HG03342 (cell line): Measurements from ENCODE around the gene MEGF6.

ENCODE experiments used
- ATAC-seq: cut with Tn5 transposase; IDR thresholded peaks from one replicate; pipeline ENCODE4 v1.9.1; 2021; ENCODE audit warnings: mild to moderate bottlenecking, moderate library complexity; ENCODE audit not compliant: unreplicated experiment

The MEGF6 gene

DNA sequence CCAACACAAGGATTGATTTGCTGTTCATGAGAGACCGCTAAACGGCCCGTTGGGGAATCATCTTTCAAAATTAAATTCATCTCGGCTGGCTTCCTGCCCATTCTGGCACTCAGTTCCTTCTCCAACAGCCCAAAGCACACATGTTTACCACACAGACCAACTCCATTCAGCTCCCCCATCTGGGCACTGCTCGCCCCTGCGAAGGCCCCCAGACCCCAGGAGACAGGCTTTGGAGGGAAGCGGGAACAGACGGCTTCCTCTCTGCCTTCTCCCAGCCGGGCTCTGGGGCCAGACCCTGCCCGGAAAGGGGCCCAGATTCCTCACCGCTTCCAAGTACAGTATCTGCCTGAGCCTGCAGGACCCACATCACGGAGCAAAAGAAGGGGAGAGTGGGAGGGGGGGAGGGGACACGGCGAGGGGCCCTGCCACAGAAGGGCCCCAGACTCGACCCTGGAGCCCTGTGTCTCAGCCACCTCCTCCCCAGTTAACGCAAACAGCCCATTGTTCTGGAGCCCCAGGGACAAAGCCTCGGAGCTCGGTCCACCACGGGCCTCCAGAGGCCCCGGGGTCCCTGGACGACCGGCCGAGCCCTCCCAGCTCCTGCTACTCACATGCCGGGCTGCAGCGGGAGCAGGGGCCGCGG, 660 bp downstream of the MEGF6 start:
- ATAC-seq: no peak

DNA sequence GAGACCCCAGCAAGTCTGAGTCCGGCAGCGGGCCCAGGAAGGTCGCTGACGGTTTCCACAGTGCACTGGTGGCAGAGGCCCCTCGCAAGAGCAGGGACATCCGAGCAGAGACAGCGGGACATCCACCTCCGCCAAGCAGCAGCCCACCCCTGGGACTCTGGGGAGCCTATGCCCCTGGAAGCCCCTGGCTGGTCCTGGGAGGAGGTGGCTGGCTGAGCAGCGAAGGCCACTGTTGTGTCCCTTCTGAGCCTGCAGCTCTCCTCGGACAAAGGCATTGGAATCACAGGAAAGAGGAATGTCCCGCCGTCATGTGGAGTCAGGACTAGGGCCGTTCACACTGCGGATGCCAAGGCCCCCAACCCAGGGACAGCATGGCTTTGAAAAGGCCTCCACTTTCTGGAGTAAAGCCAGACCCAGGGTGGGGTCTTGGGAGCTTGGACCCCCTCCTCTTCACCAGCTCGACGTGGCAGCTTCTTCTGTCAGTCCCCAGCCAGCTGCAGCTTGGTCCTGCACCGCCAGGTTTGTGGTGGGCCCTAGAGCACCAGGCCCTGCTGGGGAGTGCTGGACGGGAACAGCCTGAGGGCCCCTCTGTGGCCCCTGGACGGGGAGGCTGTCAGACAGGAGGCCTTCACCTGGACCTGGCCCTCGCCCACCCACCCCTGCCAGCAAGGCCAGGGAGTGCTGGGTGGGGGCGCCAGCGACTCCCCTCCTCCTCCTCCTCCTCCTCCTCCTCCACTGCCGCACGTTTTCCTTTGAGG, 1.4 kb downstream of the MEGF6 start:
- ATAC-seq: no peak

DNA sequence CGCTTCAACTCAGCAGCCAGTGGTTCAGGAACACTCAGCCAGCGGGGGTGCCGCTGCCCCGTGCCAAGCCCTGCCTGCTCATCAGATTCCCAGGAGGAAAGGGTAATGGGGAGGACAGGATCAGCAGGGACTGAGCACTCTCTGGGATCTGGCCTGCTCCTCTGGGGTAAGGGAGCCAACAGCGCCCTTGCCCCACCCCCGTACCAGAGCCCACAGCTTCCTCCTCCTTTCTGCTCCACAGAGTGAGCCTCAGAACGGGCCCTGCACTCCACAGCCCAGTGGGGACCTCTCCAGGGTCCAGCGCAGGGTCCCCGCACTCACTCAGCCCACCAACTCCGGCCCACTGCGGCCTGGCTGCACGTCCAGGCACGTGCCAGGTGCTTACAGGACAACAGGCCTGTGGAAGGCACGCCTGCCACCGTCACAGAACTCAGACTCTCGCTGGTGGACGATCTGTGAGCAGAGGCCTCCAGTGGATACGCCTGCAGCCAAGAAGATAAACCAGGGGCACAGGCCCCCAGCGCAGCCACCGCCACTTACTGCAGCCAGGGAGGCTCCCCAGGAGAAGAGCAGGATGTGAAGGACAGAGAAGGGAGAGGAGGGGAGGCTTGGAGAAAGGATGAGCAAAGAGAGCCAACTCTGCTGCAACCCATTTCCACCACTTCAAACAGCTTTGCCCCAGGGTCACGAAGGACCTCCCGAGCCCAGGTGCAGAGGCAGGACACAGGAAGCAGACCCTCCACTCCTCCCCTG, 2.1 kb downstream of the MEGF6 start:
- ATAC-seq: no peak

DNA sequence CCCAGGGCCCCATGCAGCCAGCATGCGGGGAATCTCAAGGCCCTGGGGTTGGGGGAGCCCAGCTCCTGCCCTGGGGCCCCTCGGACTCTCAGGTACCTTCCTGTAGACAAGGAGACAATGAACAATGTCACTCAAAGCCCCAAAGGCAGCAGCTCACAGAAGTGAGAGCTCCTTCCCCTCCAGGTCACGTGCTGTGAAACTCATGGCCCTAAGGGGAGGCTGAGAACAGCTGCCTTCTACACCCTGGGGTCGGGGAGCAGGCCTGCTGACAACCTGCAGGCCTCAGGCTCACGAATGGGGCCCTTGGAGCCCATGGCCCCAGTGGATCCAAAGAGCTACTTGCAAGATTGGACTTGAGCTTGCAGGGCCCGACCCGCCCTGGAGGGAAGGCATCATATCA, 3.2 kb downstream of the MEGF6 start:
- ATAC-seq: no peak

DNA sequence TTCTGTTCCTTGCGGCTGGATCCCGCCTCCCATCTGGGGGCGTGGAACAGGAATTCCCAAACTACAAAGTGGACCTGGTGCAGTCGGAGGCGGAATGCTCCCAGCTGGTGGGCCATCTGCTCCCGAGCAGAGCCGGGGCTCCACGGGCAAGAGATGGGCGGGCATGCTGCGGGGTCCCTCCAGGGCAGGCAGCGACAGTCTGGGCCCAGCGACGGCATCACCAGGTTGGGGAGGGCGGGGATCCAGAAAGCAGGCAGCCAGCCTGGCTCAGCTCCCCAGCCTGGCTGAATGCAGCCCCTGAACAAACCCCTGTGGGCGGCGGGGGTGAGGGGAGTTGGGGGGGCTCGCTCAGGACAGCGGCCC, 3.6 kb downstream of the MEGF6 start:
- ATAC-seq: no peak

DNA sequence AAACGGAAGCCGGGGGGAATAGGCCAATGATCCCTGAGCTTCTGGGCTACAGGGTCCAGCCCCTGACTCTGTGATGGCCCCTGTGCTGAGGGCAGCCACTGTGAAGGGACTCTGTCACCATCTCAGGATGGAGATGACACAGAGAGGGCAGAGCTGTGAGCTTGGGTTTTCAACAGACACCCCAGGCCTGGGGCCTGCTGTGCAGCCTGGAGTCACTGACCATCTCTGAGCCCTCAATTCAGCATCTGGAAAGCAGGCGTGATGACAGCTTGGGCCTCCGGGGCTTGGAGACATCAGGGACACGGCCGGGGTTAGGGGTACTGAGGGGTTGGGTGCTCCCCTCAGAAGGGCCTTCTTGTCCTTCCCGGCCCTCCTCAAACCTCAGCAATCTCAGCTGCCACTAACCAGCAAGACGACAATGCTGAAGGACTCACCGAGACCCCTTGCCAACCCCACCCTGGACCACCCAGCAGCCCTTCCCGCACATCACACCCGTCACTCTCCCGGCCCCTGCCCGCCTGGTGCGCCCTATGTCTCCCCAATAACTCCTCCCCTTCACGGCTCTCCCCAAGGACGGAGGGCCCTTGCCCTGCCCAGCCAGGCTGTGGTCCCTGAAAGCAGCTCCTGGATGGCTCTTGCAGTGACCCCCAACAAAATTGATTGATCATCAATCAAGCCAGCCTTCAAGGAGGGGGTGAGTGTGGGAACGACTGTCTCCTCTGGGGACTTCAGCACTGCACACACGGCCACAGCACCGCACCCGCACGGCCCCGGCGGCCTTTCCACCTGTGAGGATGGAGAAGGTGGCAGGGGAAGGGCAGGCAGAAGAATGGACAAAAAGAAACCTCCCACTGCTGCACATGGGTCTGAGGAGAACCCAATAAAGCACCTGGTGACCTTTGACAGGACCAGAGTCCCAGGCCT, 4.3 kb downstream of the MEGF6 start:
- ATAC-seq: no peak

DNA sequence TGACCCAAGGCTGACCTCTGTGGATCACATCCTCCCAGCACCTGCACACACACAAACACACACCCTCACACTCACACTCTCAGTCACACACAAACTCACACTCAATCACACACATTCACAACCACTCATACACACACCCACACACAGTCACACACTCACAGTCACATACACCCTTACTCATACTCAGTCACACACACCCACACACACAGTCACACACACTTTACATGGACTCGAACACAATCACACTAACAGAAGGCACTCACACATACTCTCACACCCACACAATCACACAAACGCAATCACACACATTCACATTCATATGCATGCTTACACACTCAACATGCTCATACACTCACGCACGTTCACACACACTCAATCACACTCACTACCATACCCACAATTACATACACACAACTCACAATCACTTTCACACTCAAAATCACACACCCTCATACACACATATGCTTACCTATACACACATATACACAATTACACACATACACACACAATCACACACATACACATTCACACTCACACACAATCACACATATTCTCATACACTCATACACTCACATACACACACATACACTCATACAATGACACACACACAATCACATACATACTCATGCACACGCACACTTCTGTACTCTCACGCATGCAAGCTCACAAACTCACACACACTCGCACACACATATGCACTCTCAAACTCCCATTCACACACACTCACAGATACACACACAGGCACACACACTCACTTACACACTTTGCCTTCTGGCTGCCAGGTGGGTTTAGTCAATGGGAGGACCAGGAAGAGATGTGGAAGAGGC, 6.1 kb downstream of the MEGF6 start:
- ATAC-seq: no peak

DNA sequence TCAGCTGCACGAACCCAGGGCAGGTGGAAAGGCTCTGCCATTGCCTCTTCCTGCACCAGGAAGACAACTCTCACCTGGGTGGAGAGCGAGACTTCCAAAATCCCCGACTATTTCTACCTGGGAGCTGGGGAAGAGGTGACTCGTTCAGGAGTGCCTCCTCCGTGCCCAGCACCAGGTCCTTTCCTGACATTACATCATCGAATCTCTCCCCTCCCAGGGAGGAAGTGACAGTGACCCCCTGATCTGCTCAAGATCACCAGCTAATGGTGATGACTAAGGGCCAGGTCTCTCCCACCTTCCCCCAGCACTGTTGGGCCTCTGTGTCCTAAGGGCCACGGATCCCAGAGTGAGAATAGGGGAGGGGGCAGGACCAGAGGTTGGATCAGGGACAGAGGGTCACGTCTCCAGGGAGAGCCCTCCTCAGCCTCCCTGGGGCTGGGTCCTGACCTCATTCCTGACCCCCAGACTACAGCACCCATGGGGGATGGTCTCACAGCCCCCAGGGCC, 6.8 kb downstream of the MEGF6 start:
- ATAC-seq: no peak

DNA sequence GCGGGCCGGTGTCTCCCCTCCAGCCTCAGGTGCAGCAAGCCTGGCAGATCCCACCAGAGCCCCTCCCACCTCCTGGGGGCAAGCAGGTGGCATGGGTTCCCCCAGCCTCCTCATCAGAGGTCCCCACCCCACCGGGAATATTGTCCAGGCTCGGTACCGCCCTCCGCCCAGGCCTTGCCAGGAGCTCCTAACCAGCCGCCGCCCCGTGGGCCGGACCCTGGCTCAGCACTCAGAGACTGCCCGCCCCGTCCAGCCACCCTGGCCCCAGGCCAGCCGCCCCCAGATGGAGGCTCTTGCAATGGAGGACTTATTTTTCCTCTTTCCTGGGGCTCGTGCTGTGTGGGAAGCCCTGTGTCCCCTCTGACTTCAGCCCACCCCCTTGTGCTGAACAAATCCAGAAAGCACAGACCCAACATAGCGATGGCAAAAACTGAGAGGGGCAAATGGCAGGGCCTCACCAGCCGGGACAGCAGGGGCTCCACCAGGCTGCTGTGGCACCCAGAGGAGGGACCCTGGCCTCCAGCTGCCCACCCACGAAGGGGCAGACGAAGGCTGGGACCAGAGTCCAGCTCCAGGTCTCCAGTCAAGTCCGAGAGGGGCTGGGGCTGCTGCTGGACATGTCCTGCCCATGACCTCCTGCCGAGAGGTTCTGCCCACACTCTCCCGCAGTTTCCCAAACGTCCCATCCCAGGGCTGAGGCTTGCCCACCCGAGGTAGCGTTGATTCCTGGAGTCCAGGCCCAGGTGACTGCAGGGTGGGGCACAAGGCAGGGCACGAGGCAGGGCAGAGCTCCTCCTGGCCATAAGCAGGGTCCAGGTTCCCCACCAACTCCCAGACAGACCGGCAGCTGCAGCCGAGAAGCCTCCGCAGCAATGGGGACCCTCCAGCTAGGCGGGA, 7.5 kb downstream of the MEGF6 start:
- no peak for ATAC-seq

DNA sequence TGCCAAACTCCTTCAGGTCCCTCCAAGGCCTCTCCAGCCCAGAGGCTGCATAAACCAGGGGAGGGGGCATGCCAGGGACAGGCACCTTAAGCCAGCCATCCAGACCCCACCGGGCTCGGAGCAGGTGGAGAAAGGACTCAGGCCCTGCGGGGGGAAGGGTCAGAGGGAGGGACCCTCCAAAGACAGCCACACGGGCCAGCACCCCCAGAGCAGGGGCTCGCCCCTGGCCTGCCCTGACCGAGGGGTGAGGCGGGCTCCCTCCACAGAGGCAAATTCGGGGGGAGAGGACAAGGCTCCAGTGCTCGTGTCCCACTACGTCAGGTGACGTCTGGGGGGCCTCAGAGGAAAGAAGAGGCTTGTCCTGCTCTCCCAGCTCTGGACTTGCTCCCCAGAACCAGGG, 8.2 kb downstream of the MEGF6 start:
- no peak for ATAC-seq

DNA sequence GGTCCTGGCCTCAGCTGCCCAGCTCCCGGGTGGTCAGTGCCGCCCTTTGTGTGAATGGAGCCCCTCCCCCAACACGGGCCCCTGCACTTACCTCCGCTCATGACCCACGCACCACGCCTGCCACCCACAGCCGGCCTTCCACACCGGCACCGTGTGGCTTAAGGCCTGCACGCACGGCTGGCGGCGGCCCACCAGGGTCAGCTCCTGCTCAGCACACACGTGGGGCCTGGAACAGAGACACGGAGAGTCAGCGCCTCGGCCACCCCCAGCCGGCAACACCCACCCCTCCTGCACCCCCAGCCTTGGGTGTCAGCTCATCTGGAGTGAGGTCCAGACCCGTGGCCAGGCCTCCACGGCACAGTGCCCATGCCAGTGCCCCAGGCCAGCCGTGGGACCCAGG, 8.9 kb downstream of the MEGF6 start:
- ATAC-seq: no peak

DNA sequence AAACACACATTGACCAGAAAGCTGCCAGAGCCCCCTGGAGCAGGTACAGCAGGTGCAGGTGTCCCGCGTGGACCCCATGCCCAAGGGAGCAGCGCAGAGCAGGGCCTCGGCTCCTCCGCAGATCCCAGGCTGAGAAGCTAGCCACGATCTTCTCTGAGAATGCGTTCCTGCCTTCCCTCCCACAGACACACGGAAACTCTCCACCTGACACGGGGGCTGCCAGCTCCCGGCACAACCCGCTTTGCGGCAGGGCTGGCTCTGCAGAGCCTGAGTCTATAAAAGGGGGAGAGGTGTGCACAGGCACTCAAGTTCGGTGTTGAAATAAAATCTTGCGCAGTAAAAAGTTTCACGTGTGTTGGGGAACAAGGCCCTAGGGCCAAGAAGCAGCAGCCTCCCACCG, 9.6 kb downstream of the MEGF6 start:
- ATAC-seq: no peak

DNA sequence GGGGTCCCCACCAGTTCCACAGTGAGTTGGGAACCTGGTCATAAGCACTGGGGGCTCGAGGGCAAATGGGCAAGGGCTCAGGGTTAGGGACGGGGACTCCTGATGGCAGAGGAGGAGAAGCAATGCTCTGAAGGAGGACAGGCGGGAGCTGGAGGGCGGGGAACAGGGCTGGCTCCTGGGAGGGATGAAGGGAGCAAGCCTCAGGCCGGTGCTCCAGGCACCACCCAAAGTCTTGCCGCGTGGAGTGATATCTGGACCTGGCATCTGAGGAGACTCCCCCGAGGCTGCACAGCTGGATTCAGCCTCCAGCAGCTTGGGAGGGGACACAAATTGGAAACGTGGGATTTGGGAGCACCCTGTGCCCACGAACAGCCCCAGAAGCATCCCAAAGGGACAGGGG, 11.0 kb downstream of the MEGF6 start:
- no peak for ATAC-seq

DNA sequence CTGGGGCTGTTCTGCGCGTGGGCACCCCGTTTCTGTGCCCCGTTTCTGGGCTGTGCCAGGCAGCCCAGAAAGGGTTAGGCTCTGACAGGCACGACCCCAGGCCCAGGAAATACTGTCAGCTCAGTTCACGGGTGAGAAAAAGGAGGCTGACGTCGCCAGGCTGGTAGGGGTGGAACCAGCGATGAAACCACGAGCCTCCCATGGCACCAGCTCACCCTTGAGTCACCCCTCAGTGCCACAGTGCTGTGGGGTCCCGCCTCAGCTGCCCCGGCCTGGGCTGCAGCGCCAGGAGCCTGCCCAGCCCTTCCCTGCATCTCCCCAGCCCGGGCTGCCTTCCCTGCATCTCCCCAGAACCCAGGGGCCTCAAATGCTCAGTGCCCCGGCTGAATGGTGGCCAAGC, 11.5 kb downstream of the MEGF6 start:
- no peak for ATAC-seq

DNA sequence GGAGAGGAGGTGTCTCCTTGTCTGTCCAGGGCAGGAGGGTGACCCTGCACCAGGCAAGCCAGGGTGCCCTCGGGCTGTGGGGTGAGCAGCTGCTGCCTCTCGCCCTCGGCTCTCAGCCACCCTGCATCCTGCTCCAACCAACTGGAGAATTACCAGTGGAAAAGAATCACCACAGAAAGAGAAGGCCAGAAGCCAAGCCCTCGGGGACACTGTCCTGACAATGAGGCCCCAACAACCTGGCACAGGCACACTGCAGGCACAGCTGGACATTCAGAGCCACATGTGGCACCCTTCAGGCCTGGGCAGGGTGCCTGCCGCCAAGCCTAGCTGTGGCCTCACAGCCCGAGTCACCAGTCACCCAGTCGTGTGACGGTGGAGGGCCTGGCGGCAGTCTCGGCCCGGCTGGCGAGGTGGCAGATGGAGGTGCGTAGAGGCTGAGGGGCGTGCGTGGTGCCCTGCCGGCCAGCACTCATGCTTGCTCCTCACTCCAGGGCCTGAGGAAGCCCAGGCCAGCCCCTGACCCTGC, 12.0 kb downstream of the MEGF6 start:
- ATAC-seq: no peak

DNA sequence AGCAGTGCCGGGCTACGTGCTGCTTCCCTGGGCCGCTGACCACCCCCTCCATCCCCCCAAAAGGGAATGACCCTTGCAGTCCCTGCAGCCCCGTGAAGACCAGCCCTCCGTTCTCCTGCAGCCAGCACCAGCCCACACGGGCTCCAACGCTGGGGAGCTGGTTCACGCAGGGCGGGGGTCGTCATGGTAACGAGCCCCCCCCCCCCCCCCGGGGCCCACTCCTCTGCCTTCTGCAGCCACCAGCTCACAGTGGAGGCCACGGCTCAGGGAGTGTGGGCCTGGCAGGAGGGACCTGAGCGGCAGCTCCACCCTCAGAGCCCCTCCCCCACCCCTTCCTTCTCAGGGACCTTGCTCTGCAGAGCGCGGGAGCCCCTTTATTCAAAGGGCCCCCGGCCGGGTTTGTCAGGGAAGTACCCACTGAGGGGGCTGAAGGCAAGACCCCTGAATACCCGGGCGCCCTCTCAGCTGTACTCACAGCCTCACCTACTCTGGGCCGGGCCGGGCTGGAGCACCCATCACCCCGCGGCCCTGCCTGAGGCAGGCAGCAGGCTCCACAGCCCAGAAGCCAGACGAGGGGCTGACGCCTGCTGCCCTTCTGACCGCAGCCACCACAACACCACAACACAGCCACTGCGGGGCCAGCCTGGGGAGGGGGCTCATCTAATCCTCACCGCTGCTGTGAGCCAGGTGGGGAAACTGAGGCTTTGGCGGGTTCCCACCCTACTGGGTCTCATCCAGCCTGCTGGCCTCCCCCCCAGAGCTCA, 12.6 kb downstream of the MEGF6 start:
- no peak for ATAC-seq

DNA sequence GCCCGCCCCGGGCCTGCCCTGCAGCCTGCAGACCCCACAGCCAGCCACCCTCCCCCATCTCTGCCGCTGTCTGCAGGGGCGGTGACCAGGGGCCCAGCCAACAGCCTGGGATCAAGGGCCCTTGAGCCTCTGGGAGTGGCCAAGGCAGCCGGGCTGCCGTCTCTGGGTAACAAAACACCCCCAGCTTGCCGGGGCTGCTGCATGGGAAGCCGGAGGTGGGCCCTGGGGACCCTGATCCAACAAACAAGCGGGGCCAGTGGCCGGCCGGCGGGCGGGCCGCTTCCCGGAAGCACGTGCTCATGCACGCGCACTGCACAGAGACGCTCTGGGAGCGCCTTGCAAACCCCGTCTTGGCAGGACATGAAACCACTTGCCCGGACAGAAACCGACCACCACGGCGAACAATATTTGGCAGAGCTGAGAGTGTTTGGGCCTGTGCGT, 13.2 kb downstream of the MEGF6 start:
- no peak for ATAC-seq

DNA sequence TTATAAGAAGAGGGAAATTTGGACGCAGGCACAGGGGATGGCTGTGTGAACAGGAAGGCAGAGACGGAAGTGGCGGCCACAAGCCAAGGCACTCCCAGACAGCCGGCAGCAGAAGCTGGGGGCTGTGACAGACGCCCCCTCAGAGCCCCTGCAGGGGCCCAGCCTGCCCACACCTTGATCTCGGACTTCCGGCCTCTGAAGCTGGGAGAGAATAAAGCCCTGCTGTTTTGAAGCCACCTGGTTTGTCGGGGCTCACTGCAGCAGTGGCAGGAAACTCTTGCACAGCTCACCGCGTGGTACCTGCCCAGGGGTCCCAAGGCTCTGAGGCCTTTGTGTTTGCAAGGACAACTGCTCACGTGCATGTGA, 13.7 kb downstream of the MEGF6 start:
- ATAC-seq: no peak
